ENCODE data around the gene SEMA4F. TPM values are rescaled to one million over a fixed set of nuclear protein-coding genes. Genes with fewer than 3 reads are reported as not detected.

The SEMA4F gene, protein sequence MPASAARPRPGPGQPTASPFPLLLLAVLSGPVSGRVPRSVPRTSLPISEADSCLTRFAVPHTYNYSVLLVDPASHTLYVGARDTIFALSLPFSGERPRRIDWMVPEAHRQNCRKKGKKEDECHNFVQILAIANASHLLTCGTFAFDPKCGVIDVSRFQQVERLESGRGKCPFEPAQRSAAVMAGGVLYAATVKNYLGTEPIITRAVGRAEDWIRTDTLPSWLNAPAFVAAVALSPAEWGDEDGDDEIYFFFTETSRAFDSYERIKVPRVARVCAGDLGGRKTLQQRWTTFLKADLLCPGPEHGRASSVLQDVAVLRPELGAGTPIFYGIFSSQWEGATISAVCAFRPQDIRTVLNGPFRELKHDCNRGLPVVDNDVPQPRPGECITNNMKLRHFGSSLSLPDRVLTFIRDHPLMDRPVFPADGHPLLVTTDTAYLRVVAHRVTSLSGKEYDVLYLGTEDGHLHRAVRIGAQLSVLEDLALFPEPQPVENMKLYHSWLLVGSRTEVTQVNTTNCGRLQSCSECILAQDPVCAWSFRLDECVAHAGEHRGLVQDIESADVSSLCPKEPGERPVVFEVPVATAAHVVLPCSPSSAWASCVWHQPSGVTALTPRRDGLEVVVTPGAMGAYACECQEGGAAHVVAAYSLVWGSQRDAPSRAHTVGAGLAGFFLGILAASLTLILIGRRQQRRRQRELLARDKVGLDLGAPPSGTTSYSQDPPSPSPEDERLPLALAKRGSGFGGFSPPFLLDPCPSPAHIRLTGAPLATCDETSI
- 10 to 100 TPM in 3 of 4 donors, 1 to 10 TPM in 1; 6.7 to 22.3 (median 11.2) TPM for total RNA-seq

DNA sequence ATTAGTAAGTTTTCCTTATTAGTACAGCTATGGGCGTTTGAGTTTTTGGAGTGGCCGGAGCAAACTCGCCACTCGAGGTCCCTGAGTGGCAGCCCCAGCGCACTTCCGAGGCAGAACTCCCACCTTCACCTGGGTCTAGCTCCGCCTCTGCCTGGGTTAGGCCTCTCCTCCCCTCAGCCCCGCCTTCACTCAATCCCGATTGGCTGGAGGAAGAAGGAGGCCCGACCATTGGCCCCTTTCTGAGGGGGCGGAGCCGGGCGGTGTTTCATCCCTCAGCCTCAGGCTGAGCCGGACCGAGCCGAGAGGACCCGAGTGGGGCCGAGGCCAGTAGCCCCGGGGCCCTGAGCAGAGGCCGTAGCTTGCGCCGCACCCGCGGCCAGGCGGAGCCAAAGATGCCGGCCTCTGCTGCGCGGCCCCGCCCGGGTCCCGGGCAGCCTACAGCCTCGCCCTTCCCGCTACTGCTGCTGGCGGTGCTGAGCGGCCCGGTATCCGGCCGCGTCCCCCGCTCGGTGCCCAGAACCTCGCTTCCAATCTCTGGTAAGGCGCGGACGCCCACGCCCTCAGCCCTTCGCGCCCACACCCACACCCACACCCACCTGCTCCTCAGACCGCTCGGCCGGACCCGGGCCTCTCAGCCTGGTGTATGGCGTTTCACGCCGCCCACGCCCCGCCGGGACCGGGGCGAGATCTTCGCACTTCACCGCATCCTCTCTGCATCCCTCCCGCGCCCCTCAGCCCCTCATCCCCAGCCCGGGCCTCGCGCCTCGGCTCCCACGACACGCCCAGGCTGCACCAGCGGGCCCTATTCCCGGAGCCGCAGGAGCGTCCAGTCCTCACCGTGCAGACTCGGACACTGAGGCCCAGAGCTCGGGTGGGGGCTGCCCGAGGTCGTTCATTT, at the start of gene SEMA4F:
SEMA4F (plus strand) TSS at position 263 of the 898 bp plus-strand sequence; CDS start at position 393, 130 bp downstream.
- H3K4me1 ChIP-seq = peaks cover 0 to 13% (median 3%) of the 10 kb centered on the region in 4 donors
- WGBS, 2 donors = 1% methylated on average over 29 to 71 of the region's 79 CpGs
- DNase-seq (ENCODE audit: low spot score in 2 of 2) = peak; percentile 89 to 91
- H3K27ac ChIP-seq = peak within 1 kb of the TSS in 2 of 4 donors; percentile 56 to 77
- peaks cover 0 to 19% (median 0%) of the 10 kb centered on the region in 3 donors for H3K36me3 ChIP-seq
- no peaks in the 10 kb centered on the region for H3K9me3 ChIP-seq
- H3K4me3 ChIP-seq = peak within 1 kb of the TSS; percentile 67 to 88 (median 75)
- no peaks in the 10 kb centered on the region for H3K27me3 ChIP-seq
- peak in 1 of 2 donors; percentile 79 for TF ChIP-seq POLR2A (IDR thresholded peaks at IDR 0.05)
- peak in 1 of 2 donors; percentile 78 for TF ChIP-seq EP300 (IDR thresholded peaks at IDR 0.05)
- TF ChIP-seq, protein P1, sequence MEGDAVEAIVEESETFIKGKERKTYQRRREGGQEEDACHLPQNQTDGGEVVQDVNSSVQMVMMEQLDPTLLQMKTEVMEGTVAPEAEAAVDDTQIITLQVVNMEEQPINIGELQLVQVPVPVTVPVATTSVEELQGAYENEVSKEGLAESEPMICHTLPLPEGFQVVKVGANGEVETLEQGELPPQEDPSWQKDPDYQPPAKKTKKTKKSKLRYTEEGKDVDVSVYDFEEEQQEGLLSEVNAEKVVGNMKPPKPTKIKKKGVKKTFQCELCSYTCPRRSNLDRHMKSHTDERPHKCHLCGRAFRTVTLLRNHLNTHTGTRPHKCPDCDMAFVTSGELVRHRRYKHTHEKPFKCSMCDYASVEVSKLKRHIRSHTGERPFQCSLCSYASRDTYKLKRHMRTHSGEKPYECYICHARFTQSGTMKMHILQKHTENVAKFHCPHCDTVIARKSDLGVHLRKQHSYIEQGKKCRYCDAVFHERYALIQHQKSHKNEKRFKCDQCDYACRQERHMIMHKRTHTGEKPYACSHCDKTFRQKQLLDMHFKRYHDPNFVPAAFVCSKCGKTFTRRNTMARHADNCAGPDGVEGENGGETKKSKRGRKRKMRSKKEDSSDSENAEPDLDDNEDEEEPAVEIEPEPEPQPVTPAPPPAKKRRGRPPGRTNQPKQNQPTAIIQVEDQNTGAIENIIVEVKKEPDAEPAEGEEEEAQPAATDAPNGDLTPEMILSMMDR (IDR thresholded peaks at IDR 0.05) = peak in 1 of 5 experiments; percentile 23

DNA sequence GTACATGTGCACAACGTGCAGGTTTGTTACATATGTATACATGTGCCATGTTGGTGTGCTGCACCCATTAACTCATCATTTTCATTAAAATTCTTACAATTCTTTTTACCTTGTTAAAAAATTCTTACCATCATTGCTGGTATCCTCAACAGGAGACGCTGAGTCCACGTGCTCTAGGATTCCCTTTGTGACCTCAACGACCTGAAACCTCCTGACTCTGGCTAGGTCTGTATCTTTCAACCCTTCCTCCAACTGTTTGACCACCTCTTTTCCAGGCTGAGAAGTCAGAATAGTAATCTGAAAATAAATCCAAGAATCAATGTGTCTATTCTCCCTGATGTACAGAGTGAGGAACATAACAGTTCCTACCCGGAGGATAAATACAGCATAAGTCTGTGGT, 47.1 kb upstream of the SEMA4F start:
- Histone ChIP-seq H3K27me3 (peaks cover 0 to 16% of the 10 kb centered on the region in 2 donors), H3K4me3 (no peak overlapping the region), H3K4me1 (no peaks in the 10 kb centered on the region), H3K36me3 (no peaks in the 10 kb centered on the region), H3K27ac (no peak overlapping the region), H3K9me3 (no peaks in the 10 kb centered on the region)
- TF ChIP-seq, protein P1 (IDR thresholded peaks at IDR 0.05) = no peak
- TF ChIP-seq EP300 (IDR thresholded peaks at IDR 0.05) (no peak), POLR2A (IDR thresholded peaks at IDR 0.05) (no peak)
- WGBS, 2 donors = 61 to 64% methylated on average over 5 of the region's 5 CpGs
- DNase-seq (ENCODE audit: low spot score in 2 of 2) = no peak

DNA sequence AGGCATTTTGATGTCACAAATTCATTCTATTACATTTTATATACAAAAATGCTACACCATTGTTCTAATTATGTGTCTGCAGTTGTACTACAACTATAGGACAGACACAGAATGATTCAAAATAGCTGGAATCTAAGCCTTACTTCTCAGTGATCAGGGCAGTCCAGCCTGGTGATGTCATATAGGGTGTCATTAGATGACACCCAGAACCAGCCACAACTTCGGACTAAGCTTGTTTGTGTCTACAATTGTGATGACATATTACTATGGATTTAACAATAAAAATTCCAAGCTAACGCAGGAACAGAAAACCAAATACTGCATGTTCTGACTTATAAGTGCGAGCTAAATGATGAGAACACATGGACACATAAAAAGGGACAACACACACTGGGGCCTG, 36.9 kb upstream of the SEMA4F start:
- no peak for TF ChIP-seq POLR2A (IDR thresholded peaks at IDR 0.05)
- TF ChIP-seq EP300 (IDR thresholded peaks at IDR 0.05) = no peak
- TF ChIP-seq, protein P1 (IDR thresholded peaks at IDR 0.05) = no peak
- WGBS, 2 donors = 78 to 79% methylated on average over 3 of the region's 3 CpGs
- Histone ChIP-seq H3K27me3 (peaks cover 0 to 19% of the 10 kb centered on the region in 2 donors), H3K4me3 (no peak overlapping the region), H3K36me3 (no peaks in the 10 kb centered on the region), H3K4me1 (no peaks in the 10 kb centered on the region), H3K9me3 (no peaks in the 10 kb centered on the region), H3K27ac (no peak overlapping the region)
- DNase-seq (ENCODE audit: low spot score in 2 of 2) = no peak

DNA sequence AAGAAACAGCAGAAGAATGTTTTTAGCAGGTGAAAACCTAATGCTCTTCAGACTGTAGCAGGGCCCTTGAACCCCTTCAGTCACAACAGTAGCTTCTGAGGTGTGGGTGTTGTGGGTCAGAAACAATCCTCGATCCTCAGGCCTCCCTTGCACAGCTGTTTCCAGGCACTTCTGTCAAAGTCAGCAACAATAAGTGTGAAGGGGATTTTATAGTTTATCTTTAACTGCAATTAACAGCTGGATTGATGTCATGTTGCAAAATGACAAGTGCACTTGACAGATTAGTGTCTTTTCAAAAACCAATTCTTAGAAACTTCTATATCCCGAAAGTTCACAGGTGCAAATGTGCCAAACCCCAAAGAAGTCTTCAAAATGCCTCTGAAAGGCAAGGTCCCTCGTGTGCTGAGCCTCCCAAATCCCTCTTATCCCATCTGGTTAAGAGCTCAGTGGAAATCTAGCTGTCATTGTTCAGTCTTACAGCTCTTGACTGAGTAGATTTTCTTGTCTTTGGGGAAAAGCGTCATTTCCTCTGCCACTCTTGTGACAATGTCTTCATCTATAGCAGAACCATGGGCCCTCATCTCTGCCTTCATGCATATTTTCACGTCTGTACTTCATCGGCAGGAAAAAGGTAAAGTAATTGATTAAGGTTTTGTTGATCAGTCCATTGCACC, 35.5 kb upstream of the SEMA4F start:
- WGBS, 2 donors = 73 to 75% methylated on average over 6 of the region's 6 CpGs
- H3K27ac ChIP-seq = no peak overlapping the region
- TF ChIP-seq, protein P1 (IDR thresholded peaks at IDR 0.05) = no peak
- no peak for TF ChIP-seq POLR2A (IDR thresholded peaks at IDR 0.05)
- TF ChIP-seq EP300 (IDR thresholded peaks at IDR 0.05) = no peak

More for the DNA sequence above, 35.5 kb upstream of the SEMA4F start:
- H3K9me3 ChIP-seq = no peaks in the 10 kb centered on the region
- H3K4me3 ChIP-seq = no peak overlapping the region
- H3K36me3 ChIP-seq = no peaks in the 10 kb centered on the region
- no peak for DNase-seq (ENCODE audit: low spot score in 2 of 2)
- no peaks in the 10 kb centered on the region for H3K4me1 ChIP-seq
- peaks cover 0 to 13% of the 10 kb centered on the region in 2 donors for H3K27me3 ChIP-seq
